H1 (cell line): ENCODE data around the gene GLIPR2.

Source experiments
- ATF2 ChIP-seq: IDR thresholded peaks from 2 replicates; pipeline ENCODE4 v1.6.1; 2012; ENCODE audit warnings: low read length, inconsistent platforms
- CBX5 ChIP-seq: fragments of 300-800, 300-1000 bp; sonication (generic); IDR thresholded peaks from 2 replicates; pipeline ENCODE4 v1.7.1; 2016; ENCODE audit warnings: antibody characterized with exemption, low read length, low read depth
- CTCF ChIP-seq, 3 experiments: IDR thresholded peaks; 1 replicate in 2 of 3; 2 replicates in 1 of 3; pipeline versions ENCODE4 v1.5.1 to v1.6.1; 2011; ENCODE audit warnings: low read length in 3 of 3, mild to moderate bottlenecking in 3 of 3, inconsistent platforms in 2 of 3, low read depth in 1 of 3, moderate library complexity in 1 of 3; ENCODE audit not compliant: insufficient read depth in 1 of 3; ENCODE audit errors: control extremely low read depth in 1 of 3
- EP300 ChIP-seq, 2 experiments: IDR thresholded peaks; 1 replicate in 1 of 2; 2 replicates in 1 of 2; pipeline ENCODE4 v1.6.1; 2011 to 2012; ENCODE audit warnings: low read depth in 2 of 2, low read length in 2 of 2, mild to moderate bottlenecking in 2 of 2, borderline replicate concordance in 1 of 2, inconsistent platforms in 1 of 2, moderate library complexity in 1 of 2
- EZH2 ChIP-seq: fragments of 200-600 bp; sonication (generic); IDR thresholded peaks from 2 replicates; pipeline ENCODE4 v1.7.1; 2012; ENCODE audit warnings: low read depth, mild to moderate bottlenecking, moderate library complexity, low read length, inconsistent platforms; ENCODE audit not compliant: severe bottlenecking
- HDAC2 ChIP-seq, 2 experiments: fragments of 300-600 bp in 1 of 2; sonication (generic) in 1 of 2; IDR thresholded peaks; 2 replicates each; pipeline ENCODE4 v1.6.1; 2011 to 2012; ENCODE audit warnings: low read depth in 2 of 2, low read length in 2 of 2, mild to moderate bottlenecking in 2 of 2, moderate library complexity in 2 of 2, borderline replicate concordance in 1 of 2, inconsistent platforms in 1 of 2
- KDM4A ChIP-seq: IDR thresholded peaks from one replicate; pipeline ENCODE4 v1.7.1; 2012; ENCODE audit warnings: low read depth, mild to moderate bottlenecking, moderate library complexity, low read length, inconsistent platforms; ENCODE audit not compliant: severe bottlenecking
- NRF1 ChIP-seq: IDR thresholded peaks from 2 replicates; pipeline ENCODE4 v1.6.1; 2011; ENCODE audit warnings: mild to moderate bottlenecking, low read depth, low read length, improper control_type of control experiment
- PHF8 ChIP-seq: fragments of 200-600 bp; sonication (generic); conservative IDR thresholded peaks from 2 replicates; pipeline ENCODE4 v1.7.1; 2012; ENCODE audit warnings: low read depth, mild to moderate bottlenecking, inconsistent platforms, low read length, moderate library complexity
- POLR2A ChIP-seq, 2 experiments: IDR thresholded peaks; 1 replicate in 1 of 2; 2 replicates in 1 of 2; pipeline ENCODE4 v1.6.1; 2011; ENCODE audit warnings: low read depth in 2 of 2, low read length in 2 of 2, mild to moderate bottlenecking in 2 of 2; ENCODE audit errors: control extremely low read depth in 1 of 2
- RFX5 ChIP-seq: IDR thresholded peaks from 2 replicates; pipeline ENCODE4 v1.6.1; 2011; ENCODE audit warnings: low read depth, low read length, improper control_type of control experiment, borderline replicate concordance
- TEAD4 ChIP-seq: IDR thresholded peaks from 2 replicates; pipeline ENCODE4 v1.6.1; 2012; ENCODE audit warnings: low read depth, low read length, inconsistent platforms, mixed read lengths
- USF2 ChIP-seq: IDR thresholded peaks from 2 replicates; pipeline ENCODE4 v1.6.1; 2011; ENCODE audit warnings: low read length, improper control_type of control experiment

- TF ChIP-seq NRF1, result no peak
- TF ChIP-seq POLR2A (IDR thresholded peaks at IDR 0.05; ENCODE audit: control extremely low read depth in 1 of 2, low read depth in 2 of 2, low read length in 2 of 2), result no peak
- no peak for TF ChIP-seq EZH2
- TF ChIP-seq USF2, result no peak
- no peak for TF ChIP-seq ATF2
- TF ChIP-seq CTCF (IDR thresholded peaks at IDR 0.05; ENCODE audit: control extremely low read depth in 1 of 3, insufficient read depth in 1 of 3, low read depth in 1 of 3, low read length in 3 of 3), result no peak
- no peak for TF ChIP-seq RFX5
- no peak for TF ChIP-seq CBX5
- no peak for TF ChIP-seq EP300 (IDR thresholded peaks at IDR 0.05; ENCODE audit: borderline replicate concordance in 1 of 2, low read depth in 2 of 2, low read length in 2 of 2)
- no peak for TF ChIP-seq PHF8
- TF ChIP-seq TEAD4, result no peak
- no peak for TF ChIP-seq KDM4A
- TF ChIP-seq HDAC2 (IDR thresholded peaks at IDR 0.05; ENCODE audit: borderline replicate concordance in 1 of 2, low read depth in 2 of 2, low read length in 2 of 2), result no peak
Observed at GRCh38 chr9:36119476-36119875, 17.1 kb upstream of the GLIPR2 start.
